GM12878 (cell line): Measurements from ENCODE around the gene ZNF229.

Source experiments
- LARP7 ChIP-seq: fragments of 450-650 bp; IDR thresholded peaks from 2 replicates; pipeline ENCODE4 v1.6.1; 2017; ENCODE audit warnings: mild to moderate bottlenecking
- MTA3 ChIP-seq: IDR thresholded peaks from 2 replicates; pipeline ENCODE4 v1.6.1; 2012; ENCODE audit warnings: low read length, inconsistent platforms, borderline replicate concordance
- NFYA ChIP-seq: IDR thresholded peaks from 2 replicates; pipeline ENCODE4 v1.6.1; 2011; ENCODE audit warnings: low read depth, mild to moderate bottlenecking, low read length, improper control_type of control experiment, borderline replicate concordance
- PAX8 ChIP-seq: fragments of 450-650 bp; IDR thresholded peaks from 2 replicates; pipeline ENCODE4 v1.6.1; 2017; ENCODE audit warnings: mild to moderate bottlenecking, moderate library complexity
- POLR2A ChIP-seq: IDR thresholded peaks from 2 replicates; pipeline ENCODE4 v1.6.1; 2011; ENCODE audit warnings: low read depth, mild to moderate bottlenecking, low read length
- RAD21 ChIP-seq: IDR thresholded peaks from 2 replicates; pipeline ENCODE4 v1.6.1; 2011; ENCODE audit warnings: mild to moderate bottlenecking, low read depth, low read length, moderate library complexity; ENCODE audit not compliant: insufficient read depth
- RCOR1 ChIP-seq: conservative IDR thresholded peaks from 2 replicates; pipeline ENCODE4 v1.6.1; 2012; ENCODE audit warnings: low read depth, low read length, improper control_type of control experiment
- RFX5 ChIP-seq: IDR thresholded peaks from 2 replicates; pipeline ENCODE4 v1.6.1; 2011; ENCODE audit warnings: low read depth, low read length, improper control_type of control experiment
- SREBF1 ChIP-seq: IDR thresholded peaks from 2 replicates; pipeline ENCODE4 v1.6.1; 2012; ENCODE audit warnings: mild to moderate bottlenecking, low read length
- SRF ChIP-seq, 2 experiments: IDR thresholded peaks; 2 replicates each; pipeline ENCODE4 v1.6.1; 2011; ENCODE audit warnings: low read depth in 2 of 2, low read length in 2 of 2, mild to moderate bottlenecking in 1 of 2, moderate library complexity in 1 of 2
- TAF1 ChIP-seq: IDR thresholded peaks from 2 replicates; pipeline ENCODE4 v1.6.1; 2011; ENCODE audit warnings: mild to moderate bottlenecking, low read depth, low read length, borderline replicate concordance
- TF ChIP-seq, protein P1 (sequence below), 3 experiments: IDR thresholded peaks in 2 of 3; conservative IDR thresholded peaks in 1 of 3; 2 replicates each; pipeline ENCODE4 v1.5.1; 2011; ENCODE audit warnings: low read depth in 3 of 3, low read length in 3 of 3, mild to moderate bottlenecking in 3 of 3, control low read depth in 2 of 3, moderate library complexity in 2 of 3, inconsistent platforms in 1 of 3, mixed read lengths in 1 of 3; ENCODE audit not compliant: control insufficient read depth in 2 of 3, insufficient read depth in 1 of 3; ENCODE audit errors: extremely low read depth in 1 of 3
- TF ChIP-seq, protein P2 (sequence below): IDR thresholded peaks from 2 replicates; pipeline ENCODE4 v1.6.1; 2011; ENCODE audit warnings: mild to moderate bottlenecking, low read depth, low read length, moderate library complexity; ENCODE audit not compliant: insufficient replicate concordance

- no peak for TF ChIP-seq RFX5
- TF ChIP-seq, protein P1, sequence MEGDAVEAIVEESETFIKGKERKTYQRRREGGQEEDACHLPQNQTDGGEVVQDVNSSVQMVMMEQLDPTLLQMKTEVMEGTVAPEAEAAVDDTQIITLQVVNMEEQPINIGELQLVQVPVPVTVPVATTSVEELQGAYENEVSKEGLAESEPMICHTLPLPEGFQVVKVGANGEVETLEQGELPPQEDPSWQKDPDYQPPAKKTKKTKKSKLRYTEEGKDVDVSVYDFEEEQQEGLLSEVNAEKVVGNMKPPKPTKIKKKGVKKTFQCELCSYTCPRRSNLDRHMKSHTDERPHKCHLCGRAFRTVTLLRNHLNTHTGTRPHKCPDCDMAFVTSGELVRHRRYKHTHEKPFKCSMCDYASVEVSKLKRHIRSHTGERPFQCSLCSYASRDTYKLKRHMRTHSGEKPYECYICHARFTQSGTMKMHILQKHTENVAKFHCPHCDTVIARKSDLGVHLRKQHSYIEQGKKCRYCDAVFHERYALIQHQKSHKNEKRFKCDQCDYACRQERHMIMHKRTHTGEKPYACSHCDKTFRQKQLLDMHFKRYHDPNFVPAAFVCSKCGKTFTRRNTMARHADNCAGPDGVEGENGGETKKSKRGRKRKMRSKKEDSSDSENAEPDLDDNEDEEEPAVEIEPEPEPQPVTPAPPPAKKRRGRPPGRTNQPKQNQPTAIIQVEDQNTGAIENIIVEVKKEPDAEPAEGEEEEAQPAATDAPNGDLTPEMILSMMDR (IDR thresholded peaks at IDR 0.05 in 2 of 3, conservative IDR thresholded peaks at IDR 0.05 in 1 of 3; ENCODE audit: control insufficient read depth in 2 of 3, extremely low read depth in 1 of 3, insufficient read depth in 1 of 3, low read depth in 3 of 3, low read length in 3 of 3) = no peak
- TF ChIP-seq RCOR1 = no peak
- no peak for TF ChIP-seq MTA3
- no peak for TF ChIP-seq TAF1
- TF ChIP-seq NFYA = no peak
- no peak for TF ChIP-seq SRF (IDR thresholded peaks at IDR 0.05; ENCODE audit: low read depth in 2 of 2, low read length in 2 of 2)
- TF ChIP-seq POLR2A = no peak
- no peak for TF ChIP-seq SREBF1
- no peak for TF ChIP-seq LARP7
- TF ChIP-seq, protein P2, sequence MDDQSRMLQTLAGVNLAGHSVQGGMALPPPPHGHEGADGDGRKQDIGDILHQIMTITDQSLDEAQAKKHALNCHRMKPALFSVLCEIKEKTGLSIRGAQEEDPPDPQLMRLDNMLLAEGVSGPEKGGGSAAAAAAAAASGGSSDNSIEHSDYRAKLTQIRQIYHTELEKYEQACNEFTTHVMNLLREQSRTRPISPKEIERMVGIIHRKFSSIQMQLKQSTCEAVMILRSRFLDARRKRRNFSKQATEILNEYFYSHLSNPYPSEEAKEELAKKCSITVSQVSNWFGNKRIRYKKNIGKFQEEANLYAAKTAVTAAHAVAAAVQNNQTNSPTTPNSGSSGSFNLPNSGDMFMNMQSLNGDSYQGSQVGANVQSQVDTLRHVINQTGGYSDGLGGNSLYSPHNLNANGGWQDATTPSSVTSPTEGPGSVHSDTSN = no peak
- no peak for TF ChIP-seq PAX8
- no peak for TF ChIP-seq RAD21
Observed at GRCh38 chr19:44451687-44452086, 3.4 kb upstream of the ZNF229 start.
